Measurements from ENCODE around the gene STAG1. TPM values are rescaled to one million over a fixed set of nuclear protein-coding genes. Genes with fewer than 3 reads are reported as not detected.

STAG1 gene
- total and polyA plus RNA-seq, 7 experiments from 2014 or later: 18.5 to 50.7 (median 42.0) TPM

DNA sequence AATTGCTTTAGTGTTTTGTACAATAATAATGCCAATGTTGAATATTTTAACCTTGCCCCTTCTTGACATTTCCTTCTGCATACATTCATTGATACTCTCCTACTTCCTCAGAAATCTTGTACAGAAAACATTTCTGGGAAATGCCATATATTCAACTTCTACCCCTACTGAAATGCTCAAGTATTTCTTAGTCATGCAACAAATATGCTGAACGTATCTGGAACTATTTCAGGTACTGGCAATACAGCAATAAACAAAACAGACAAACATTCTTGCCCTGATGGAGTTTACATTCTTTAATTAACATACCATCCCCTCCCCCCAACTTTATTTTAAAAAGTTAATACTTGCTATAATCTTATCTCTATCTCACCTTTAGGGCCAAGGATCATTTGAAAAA is 147.2 kb downstream of the STAG1 start:
- Histone ChIP-seq H3K27me3 (ENCODE audit: control insufficient read depth in 2 of 2, insufficient read depth in 2 of 2, low read length in 2 of 2) (no peaks in the 10 kb centered on the region), H3K36me3 (ENCODE audit: control insufficient read depth in 2 of 3, insufficient read depth in 3 of 3, low read length in 3 of 3) (peaks cover 0 to 9% (median 0%) of the 10 kb centered on the region in 3 experiments), H3K9me3 (ENCODE audit: control insufficient read depth in 2 of 3, low read length in 3 of 3) (no peaks in the 10 kb centered on the region), H3K27ac (ENCODE audit: low read depth, low read length) (no peak overlapping the region), H3K4me3 (ENCODE audit: low read length) (no peak overlapping the region), H3K4me1 (ENCODE audit: control insufficient read depth in 2 of 2, insufficient read depth in 2 of 2, low read length in 2 of 2) (no peaks in the 10 kb centered on the region)
- intact Hi-C loops (cut with micrococcal nuclease): loop anchor here in 1 of 2 donors (10.0 kb wide), 1 partner anchor 410 kb away; no protein-coding TSS in a partner anchor
- no peak for ATAC-seq
- CTCF ChIA-PET: no interaction called here
- POLR2A ChIA-PET: no interaction called here
- no peaks in the 10 kb centered on the region for H3K27me3 Mint-ChIP-seq
- peaks cover 11 to 47% (median 26%) of the 10 kb centered on the region in 5 donors for H3K36me3 Mint-ChIP-seq
- peak overlapping the region in 3 of 9 donors; percentile 3 to 8 (median 8) for H3K27ac Mint-ChIP-seq
- H3K9me3 Mint-ChIP-seq: no peaks in the 10 kb centered on the region
- peaks cover under 1 to 17% (median 11%) of the 10 kb centered on the region in 7 donors for H3K4me1 Mint-ChIP-seq
- no peak for DNase-seq
- H3K4me3 Mint-ChIP-seq: no peak overlapping the region

DNA sequence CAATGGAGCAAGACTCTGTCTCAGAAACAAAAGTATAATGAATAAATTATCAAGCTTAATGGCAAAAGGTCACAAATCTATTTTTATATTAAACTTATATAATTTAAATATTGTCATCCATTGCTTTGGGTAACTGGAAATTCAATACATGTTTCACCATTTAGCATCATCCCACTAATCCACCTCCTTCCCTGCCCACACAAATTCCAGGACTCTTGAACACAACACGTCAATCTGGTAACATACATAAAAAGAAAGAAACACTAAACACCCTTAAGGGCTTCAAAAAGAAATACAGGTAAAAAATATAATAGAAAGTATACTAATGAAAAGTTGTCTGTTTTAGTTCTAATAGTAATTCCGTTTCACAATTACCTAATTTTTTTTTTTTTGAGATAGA is 149.4 kb downstream of the STAG1 start:
- Mint-ChIP-seq H3K27ac (no peak overlapping the region), H3K9me3 (no peaks in the 10 kb centered on the region), H3K36me3 (peaks cover 7 to 53% (median 24%) of the 10 kb centered on the region in 5 donors), H3K4me3 (no peak overlapping the region), H3K4me1 (peaks cover 12 to 27% (median 21%) of the 10 kb centered on the region in 7 donors), H3K27me3 (no peaks in the 10 kb centered on the region)
- H3K36me3 ChIP-seq (ENCODE audit: control insufficient read depth in 2 of 3, insufficient read depth in 3 of 3, low read length in 3 of 3): peaks cover 0 to 5% (median 0%) of the 10 kb centered on the region in 3 experiments
- intact Hi-C loops (cut with micrococcal nuclease): loop anchor here in 1 of 2 donors (10.0 kb wide), 1 partner anchor 412 kb away; no protein-coding TSS in a partner anchor
- ATAC-seq: no peak
- no peak overlapping the region for H3K27ac ChIP-seq (ENCODE audit: low read depth, low read length)
- POLR2A ChIA-PET: no interaction called here
- no peaks in the 10 kb centered on the region for H3K4me1 ChIP-seq (ENCODE audit: control insufficient read depth in 2 of 2, insufficient read depth in 2 of 2, low read length in 2 of 2)
- H3K27me3 ChIP-seq (ENCODE audit: control insufficient read depth in 2 of 2, insufficient read depth in 2 of 2, low read length in 2 of 2): no peaks in the 10 kb centered on the region
- CTCF ChIA-PET: no interaction called here
- DNase-seq: no peak
- no peak overlapping the region for H3K4me3 ChIP-seq (ENCODE audit: low read length)
- no peaks in the 10 kb centered on the region for H3K9me3 ChIP-seq (ENCODE audit: control insufficient read depth in 2 of 3, low read length in 3 of 3)

DNA sequence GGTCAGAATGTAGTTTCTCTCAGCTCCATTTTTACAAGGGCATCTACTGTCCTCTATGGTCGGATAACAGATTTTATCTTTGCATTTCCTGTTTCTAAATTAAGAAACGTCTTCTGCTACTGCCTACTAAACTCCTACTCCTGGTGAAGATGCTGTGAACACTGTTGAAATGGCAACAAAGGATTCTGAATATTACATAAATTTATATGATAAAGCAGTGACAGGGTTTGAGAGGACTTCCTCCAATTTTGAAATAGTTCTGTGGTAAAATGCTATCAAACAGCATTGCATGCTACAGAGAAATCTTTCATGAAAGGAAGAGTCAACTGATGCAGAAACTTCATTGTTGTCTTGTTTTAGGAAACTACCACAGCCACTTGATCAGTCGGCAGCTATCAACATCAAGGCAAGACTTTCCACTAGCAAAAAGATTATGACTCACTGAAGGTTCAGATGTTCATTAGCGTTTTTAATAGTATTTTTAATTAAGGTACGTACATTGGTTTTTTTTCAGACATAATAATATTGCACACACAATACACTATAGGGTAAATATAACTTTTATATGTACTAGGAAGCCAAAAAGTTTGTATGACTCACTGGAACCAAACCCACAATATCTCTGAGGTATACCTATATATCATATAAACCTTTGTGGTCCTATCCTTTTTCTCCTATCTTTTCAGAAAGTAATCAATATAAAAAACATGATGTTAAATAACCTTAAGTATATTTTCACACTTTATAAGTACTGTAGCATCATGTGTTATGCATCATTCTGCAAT is 156.1 kb downstream of the STAG1 start:
- Histone ChIP-seq H3K27me3 (ENCODE audit: control insufficient read depth in 2 of 2, insufficient read depth in 2 of 2, low read length in 2 of 2) (no peaks in the 10 kb centered on the region), H3K27ac (ENCODE audit: low read depth, low read length) (no peak overlapping the region), H3K36me3 (ENCODE audit: control insufficient read depth in 2 of 3, insufficient read depth in 3 of 3, low read length in 3 of 3) (no peaks in the 10 kb centered on the region), H3K4me1 (ENCODE audit: control insufficient read depth in 2 of 2, insufficient read depth in 2 of 2, low read length in 2 of 2) (peaks cover 7 to 9% of the 10 kb centered on the region in 2 donors), H3K9me3 (ENCODE audit: control insufficient read depth in 2 of 3, low read length in 3 of 3) (no peaks in the 10 kb centered on the region), H3K4me3 (ENCODE audit: low read length) (no peak overlapping the region)
- Mint-ChIP-seq H3K27ac (peak overlapping the region in 3 of 9 donors; percentile 29 to 60 (median 48)), H3K27me3 (no peaks in the 10 kb centered on the region), H3K4me1 (peaks cover 10 to 43% (median 38%) of the 10 kb centered on the region in 7 donors), H3K9me3 (no peaks in the 10 kb centered on the region), H3K36me3 (peaks cover 4 to 46% (median 33%) of the 10 kb centered on the region in 5 donors), H3K4me3 (peak overlapping the region in 2 of 10 donors; percentile 10 to 25)
- peak in 2 of 9 donors; percentile 1 to 14 for DNase-seq
- intact Hi-C loops (cut with micrococcal nuclease): loop anchor here in 1 of 2 donors (5.0 kb wide), 1 partner anchor 156 kb away; the partner anchor contains the start of gene STAG1
- CTCF ChIA-PET: interaction anchor here (0.7 kb wide), 1 partner anchor 310 kb away, joined by 3 read pairs; no protein-coding TSS in a partner anchor
- ATAC-seq: peak; percentile 29
- POLR2A ChIA-PET: interaction anchor here (0.6 to 0.7 kb wide), 2 partner anchors 64 to 199 kb away, joined by 3 to 4 read pairs; no protein-coding TSS in a partner anchor

DNA sequence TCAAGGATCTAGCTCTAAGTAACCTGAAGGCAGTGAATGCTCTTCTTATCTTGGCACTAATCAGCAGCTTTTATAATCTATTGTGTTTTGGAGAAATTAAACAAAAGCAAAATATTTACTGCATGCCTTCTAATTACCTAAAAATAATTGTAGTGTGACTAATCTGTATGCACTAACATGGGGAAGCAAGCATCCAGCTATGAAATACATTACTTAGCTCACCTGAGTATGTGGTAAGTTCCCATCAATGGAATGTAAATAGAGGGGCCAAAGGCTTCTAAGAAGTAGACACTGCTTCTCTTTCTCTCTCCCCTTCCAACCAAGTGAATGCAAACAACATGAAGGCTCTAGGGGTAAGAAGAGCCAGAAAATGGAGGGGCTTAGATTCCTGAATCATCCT is 165.6 kb downstream of the STAG1 start:
- Mint-ChIP-seq H3K27ac (peak overlapping the region in 1 of 9 donors; percentile 4), H3K27me3 (no peaks in the 10 kb centered on the region), H3K36me3 (peaks cover 0 to 49% (median 22%) of the 10 kb centered on the region in 5 donors), H3K9me3 (no peaks in the 10 kb centered on the region), H3K4me1 (peaks cover 0 to 13% (median 0%) of the 10 kb centered on the region in 7 donors), H3K4me3 (no peak overlapping the region)
- no peak overlapping the region for H3K27ac ChIP-seq (ENCODE audit: low read depth, low read length)
- DNase-seq (no peak), ATAC-seq (no peak)
- H3K4me1 ChIP-seq (ENCODE audit: control insufficient read depth in 2 of 2, insufficient read depth in 2 of 2, low read length in 2 of 2): no peaks in the 10 kb centered on the region
- intact Hi-C loops (cut with micrococcal nuclease): no loop called here
- H3K27me3 ChIP-seq (ENCODE audit: control insufficient read depth in 2 of 2, insufficient read depth in 2 of 2, low read length in 2 of 2): no peaks in the 10 kb centered on the region
- CTCF ChIA-PET: no interaction called here
- peaks cover 0 to 5% (median 0%) of the 10 kb centered on the region in 3 experiments for H3K36me3 ChIP-seq (ENCODE audit: control insufficient read depth in 2 of 3, insufficient read depth in 3 of 3, low read length in 3 of 3)
- H3K9me3 ChIP-seq (ENCODE audit: control insufficient read depth in 2 of 3, low read length in 3 of 3): no peaks in the 10 kb centered on the region
- POLR2A ChIA-PET: no interaction called here
- no peak overlapping the region for H3K4me3 ChIP-seq (ENCODE audit: low read length)

DNA sequence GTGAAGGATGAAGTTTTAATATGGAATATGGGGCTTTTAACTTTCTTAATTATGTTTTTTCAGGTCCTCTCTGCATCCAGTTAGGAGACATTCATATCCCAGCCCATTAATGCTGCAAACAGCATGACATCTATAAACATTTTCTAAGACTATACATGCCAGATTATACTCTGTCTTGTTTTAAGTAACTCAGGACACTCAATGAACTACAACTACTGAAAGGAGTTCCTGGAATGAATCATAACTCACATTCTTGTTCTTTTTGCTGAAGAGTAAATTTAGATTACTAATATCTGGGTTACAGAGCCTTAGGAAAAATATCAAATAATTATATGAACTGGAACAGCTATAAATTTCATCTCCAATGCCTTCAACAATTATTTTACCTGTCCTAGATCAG is 167.4 kb downstream of the STAG1 start:
- Mint-ChIP-seq H3K36me3 (peaks cover 0 to 49% (median 22%) of the 10 kb centered on the region in 5 donors), H3K27me3 (no peaks in the 10 kb centered on the region), H3K4me1 (peaks cover 0 to 13% (median 0%) of the 10 kb centered on the region in 7 donors), H3K9me3 (no peaks in the 10 kb centered on the region), H3K4me3 (no peak overlapping the region), H3K27ac (peak overlapping the region in 1 of 9 donors; percentile 7)
- POLR2A ChIA-PET: no interaction called here
- intact Hi-C loops (cut with micrococcal nuclease): no loop called here
- Histone ChIP-seq H3K36me3 (ENCODE audit: control insufficient read depth in 2 of 3, insufficient read depth in 3 of 3, low read length in 3 of 3) (peaks cover 0 to 5% (median 0%) of the 10 kb centered on the region in 3 experiments), H3K4me1 (ENCODE audit: control insufficient read depth in 2 of 2, insufficient read depth in 2 of 2, low read length in 2 of 2) (no peaks in the 10 kb centered on the region), H3K27ac (ENCODE audit: low read depth, low read length) (no peak overlapping the region), H3K4me3 (ENCODE audit: low read length) (no peak overlapping the region), H3K9me3 (ENCODE audit: control insufficient read depth in 2 of 3, low read length in 3 of 3) (no peaks in the 10 kb centered on the region), H3K27me3 (ENCODE audit: control insufficient read depth in 2 of 2, insufficient read depth in 2 of 2, low read length in 2 of 2) (no peaks in the 10 kb centered on the region)
- no peak for ATAC-seq
- DNase-seq: no peak
- CTCF ChIA-PET: no interaction called here

DNA sequence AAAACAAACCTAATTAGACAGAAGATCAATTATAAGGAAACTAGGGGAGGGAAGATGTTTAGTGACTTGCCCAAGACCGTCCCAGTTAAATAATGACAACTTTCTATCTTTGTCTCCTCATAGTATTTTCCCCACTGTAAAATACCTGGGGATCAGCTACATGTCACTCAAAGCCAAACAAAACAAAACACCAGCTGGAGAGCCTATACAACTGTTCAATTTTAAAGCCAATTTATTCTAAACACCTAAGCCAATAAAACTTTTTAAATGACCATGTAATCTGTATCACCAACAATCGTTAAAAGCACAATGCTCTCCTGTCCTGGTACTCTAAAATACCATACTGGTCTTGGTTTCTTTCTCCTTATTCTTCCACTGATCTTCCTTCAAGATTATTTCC is 168.4 kb downstream of the STAG1 start:
- intact Hi-C loops (cut with micrococcal nuclease): no loop called here
- Mint-ChIP-seq H3K9me3 (peaks cover 0 to 3% (median 0%) of the 10 kb centered on the region in 11 donors), H3K4me1 (peaks cover 0 to 13% (median 0%) of the 10 kb centered on the region in 7 donors), H3K36me3 (peaks cover 0 to 55% (median 26%) of the 10 kb centered on the region in 5 donors), H3K4me3 (no peak overlapping the region), H3K27me3 (no peaks in the 10 kb centered on the region), H3K27ac (peak overlapping the region in 1 of 9 donors; percentile 7)
- CTCF ChIA-PET: no interaction called here
- Histone ChIP-seq H3K27me3 (ENCODE audit: control insufficient read depth in 2 of 2, insufficient read depth in 2 of 2, low read length in 2 of 2) (no peaks in the 10 kb centered on the region), H3K4me1 (ENCODE audit: control insufficient read depth in 2 of 2, insufficient read depth in 2 of 2, low read length in 2 of 2) (no peaks in the 10 kb centered on the region), H3K36me3 (ENCODE audit: control insufficient read depth in 2 of 3, insufficient read depth in 3 of 3, low read length in 3 of 3) (no peaks in the 10 kb centered on the region), H3K9me3 (ENCODE audit: control insufficient read depth in 2 of 3, low read length in 3 of 3) (no peaks in the 10 kb centered on the region), H3K4me3 (ENCODE audit: low read length) (no peak overlapping the region), H3K27ac (ENCODE audit: low read depth, low read length) (no peak overlapping the region)
- ATAC-seq (no peak), DNase-seq (no peak)
- POLR2A ChIA-PET: no interaction called here
